ENCODE measurements around the gene CALR.
"Not testable (repeated sequence)": the region's sequence is repeated elsewhere in the genome, so short reads cannot be mapped to it uniquely, and the experiment has no call there.

CALR gene

DNA sequence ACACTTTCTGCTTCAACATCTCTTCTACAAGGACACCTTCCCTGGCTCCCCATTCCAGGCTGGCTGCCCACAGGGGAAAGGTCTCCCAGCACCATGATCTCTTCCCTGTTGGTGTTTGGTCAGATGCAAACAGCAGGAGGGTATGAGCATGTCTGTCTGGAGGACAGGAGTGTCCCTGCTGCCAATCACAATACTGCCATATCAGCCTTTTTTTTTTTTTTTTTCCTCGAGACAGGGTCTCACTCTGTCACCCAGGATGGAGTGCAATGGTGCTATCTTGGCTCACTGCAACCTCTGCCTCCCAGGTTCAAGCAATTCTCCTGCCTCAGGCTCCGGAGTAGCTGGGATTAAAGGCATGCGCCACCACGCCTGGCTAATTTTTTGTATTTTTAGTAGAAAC, 22.5 kb upstream of the CALR start:
- POLR2A ChIA-PET; CTCF ChIA-PET; DNase-seq (ENCODE audit: extremely low spot score): not testable (repeated sequence)
- TF ChIP-seq, protein P1, sequence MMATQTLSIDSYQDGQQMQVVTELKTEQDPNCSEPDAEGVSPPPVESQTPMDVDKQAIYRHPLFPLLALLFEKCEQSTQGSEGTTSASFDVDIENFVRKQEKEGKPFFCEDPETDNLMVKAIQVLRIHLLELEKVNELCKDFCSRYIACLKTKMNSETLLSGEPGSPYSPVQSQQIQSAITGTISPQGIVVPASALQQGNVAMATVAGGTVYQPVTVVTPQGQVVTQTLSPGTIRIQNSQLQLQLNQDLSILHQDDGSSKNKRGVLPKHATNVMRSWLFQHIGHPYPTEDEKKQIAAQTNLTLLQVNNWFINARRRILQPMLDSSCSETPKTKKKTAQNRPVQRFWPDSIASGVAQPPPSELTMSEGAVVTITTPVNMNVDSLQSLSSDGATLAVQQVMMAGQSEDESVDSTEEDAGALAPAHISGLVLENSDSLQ (IDR thresholded peaks at IDR 0.05): 0 out of 2 replicates have a peak, but pooled peaks have one; percentile 28

DNA sequence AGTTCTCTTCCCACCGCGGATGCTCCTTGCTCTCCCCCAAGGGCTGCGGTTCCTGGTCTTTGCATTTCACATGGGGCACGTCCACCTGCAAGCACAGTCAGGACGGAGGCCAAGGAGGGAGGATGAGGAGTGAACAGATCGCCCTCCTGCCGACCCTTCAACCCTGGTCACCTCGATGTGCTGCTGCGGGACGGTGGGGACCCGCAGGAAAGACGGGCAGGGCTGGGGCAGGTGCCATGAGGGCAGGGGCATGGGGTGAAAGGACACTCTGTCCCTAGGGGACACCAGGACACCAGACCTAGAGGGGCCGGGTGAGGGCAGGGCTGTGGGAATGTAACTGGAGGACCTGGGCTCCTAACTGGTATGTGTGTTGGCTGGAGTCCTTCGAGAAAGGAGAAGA, 20.2 kb upstream of the CALR start:
- DNase-seq (ENCODE audit: extremely low spot score): no peak
- TF ChIP-seq TARDBP (IDR thresholded peaks at IDR 0.05) (no peak), FOXM1 (IDR thresholded peaks at IDR 0.05; ENCODE audit: borderline replicate concordance) (no peak), ZNF384 (IDR thresholded peaks at IDR 0.05) (no peak), ARNT (IDR thresholded peaks at IDR 0.05) (no peak), SUZ12 (IDR thresholded peaks at IDR 0.05) (no peak), FOXK2 (IDR thresholded peaks at IDR 0.05) (no peak), SP1 (IDR thresholded peaks at IDR 0.05) (no peak), CTBP1 (IDR thresholded peaks at IDR 0.05; ENCODE audit: borderline replicate concordance) (no peak), FOXA1 (IDR thresholded peaks at IDR 0.05) (no peak), NFRKB (IDR thresholded peaks at IDR 0.05) (no peak), LEF1 (IDR thresholded peaks at IDR 0.05; ENCODE audit: borderline replicate concordance) (no peak), L3MBTL2 (conservative IDR thresholded peaks at IDR 0.05) (no peak), HDGF (IDR thresholded peaks at IDR 0.05; ENCODE audit: borderline replicate concordance) (no peak), ELF4 (IDR thresholded peaks at IDR 0.05) (no peak), BHLHE40 (IDR thresholded peaks at IDR 0.05; ENCODE audit: borderline replicate concordance) (no peak)
- TF ChIP-seq, protein P1 (IDR thresholded peaks at IDR 0.05): no peak
- POLR2A ChIA-PET: no interaction called here
- CTCF ChIA-PET: interaction anchor here (0.5 kb wide), 1 partner anchor 49 kb away, joined by 3 read pairs; no protein-coding TSS in a partner anchor

DNA sequence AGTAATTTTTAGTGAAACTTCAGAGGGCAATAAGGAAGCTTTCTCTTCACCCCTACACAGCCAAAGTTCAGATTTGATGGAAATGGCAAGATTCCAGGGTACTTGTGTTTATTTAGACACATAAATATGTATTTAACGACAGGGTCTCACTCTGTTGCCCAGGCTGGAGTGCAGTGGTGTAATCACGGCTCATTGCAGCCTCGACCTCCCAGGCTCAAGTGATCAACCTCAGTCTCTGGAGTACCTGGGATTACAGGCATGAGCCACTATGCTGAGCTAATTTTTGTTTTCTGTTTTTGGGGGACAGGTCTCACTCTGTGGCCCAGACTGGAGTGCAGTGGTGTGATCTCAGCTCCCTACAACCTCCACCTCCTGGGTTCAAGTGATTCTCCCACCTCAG, 17.4 kb upstream of the CALR start:
- ChIA-PET POLR2A (interaction anchor here (0.9 to 3.3 kb wide), 4 partner anchors 9 to 30 kb away, joined by 3 to 12 read pairs (median 8); partner anchors contain the start of genes CALR, FARSA and GCDH), CTCF (no interaction called here)
- DNase-seq (ENCODE audit: extremely low spot score): no peak
- TF ChIP-seq SUZ12 (IDR thresholded peaks at IDR 0.05) (no peak), ARNT (IDR thresholded peaks at IDR 0.05) (no peak), TARDBP (IDR thresholded peaks at IDR 0.05) (no peak), SP1 (IDR thresholded peaks at IDR 0.05) (no peak), NFRKB (IDR thresholded peaks at IDR 0.05) (no peak), ZNF384 (IDR thresholded peaks at IDR 0.05) (no peak), LEF1 (IDR thresholded peaks at IDR 0.05; ENCODE audit: borderline replicate concordance) (no peak), L3MBTL2 (conservative IDR thresholded peaks at IDR 0.05) (no peak), HDGF (IDR thresholded peaks at IDR 0.05; ENCODE audit: borderline replicate concordance) (no peak), FOXM1 (IDR thresholded peaks at IDR 0.05; ENCODE audit: borderline replicate concordance) (no peak), FOXA1 (IDR thresholded peaks at IDR 0.05) (no peak), FOXK2 (IDR thresholded peaks at IDR 0.05) (no peak), BHLHE40 (IDR thresholded peaks at IDR 0.05; ENCODE audit: borderline replicate concordance) (no peak), ELF4 (IDR thresholded peaks at IDR 0.05) (no peak)
- TF ChIP-seq, protein P1 (IDR thresholded peaks at IDR 0.05): no peak

DNA sequence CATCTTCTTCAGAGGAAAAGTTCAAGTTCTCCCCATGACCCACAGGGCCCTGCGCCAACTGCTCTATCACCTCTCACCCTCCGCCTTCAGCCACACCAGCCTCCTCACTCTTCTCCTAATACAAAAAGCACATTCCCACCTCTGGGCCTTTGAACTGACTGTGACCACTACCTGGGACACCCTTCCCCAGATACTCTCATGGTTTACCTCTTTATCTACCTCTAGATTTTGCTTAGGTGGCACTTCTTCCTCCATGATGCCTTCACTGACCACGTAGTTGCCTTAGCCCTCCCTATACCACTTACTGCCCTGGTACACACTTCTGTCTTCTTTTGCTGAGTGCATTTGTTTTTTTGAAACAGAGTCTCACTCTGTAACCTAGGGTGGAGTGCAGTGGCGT, 15.4 kb upstream of the CALR start:
- CTCF ChIA-PET: no interaction called here
- POLR2A ChIA-PET: interaction anchor here (0.6 to 2.5 kb wide), 2 partner anchors 10 to 11 kb away, joined by 3 to 7 read pairs; partner anchors contain the start of gene FARSA
- no peak for DNase-seq (ENCODE audit: extremely low spot score)
- TF ChIP-seq LEF1 (IDR thresholded peaks at IDR 0.05; ENCODE audit: borderline replicate concordance): no peak
- no peak for TF ChIP-seq FOXA1 (IDR thresholded peaks at IDR 0.05)
- no peak for TF ChIP-seq TARDBP (IDR thresholded peaks at IDR 0.05)
- TF ChIP-seq ZNF384 (IDR thresholded peaks at IDR 0.05): no peak
- TF ChIP-seq L3MBTL2 (conservative IDR thresholded peaks at IDR 0.05): no peak
- TF ChIP-seq SUZ12 (IDR thresholded peaks at IDR 0.05): no peak
- TF ChIP-seq, protein P1 (IDR thresholded peaks at IDR 0.05): no peak
- TF ChIP-seq HDGF (IDR thresholded peaks at IDR 0.05; ENCODE audit: borderline replicate concordance): no peak
- TF ChIP-seq NFRKB (IDR thresholded peaks at IDR 0.05): no peak
- TF ChIP-seq BHLHE40 (IDR thresholded peaks at IDR 0.05; ENCODE audit: borderline replicate concordance): no peak
- TF ChIP-seq FOXM1 (IDR thresholded peaks at IDR 0.05; ENCODE audit: borderline replicate concordance): no peak
- TF ChIP-seq ELF4 (IDR thresholded peaks at IDR 0.05): no peak
- no peak for TF ChIP-seq ARNT (IDR thresholded peaks at IDR 0.05)
- TF ChIP-seq CTBP1 (IDR thresholded peaks at IDR 0.05; ENCODE audit: borderline replicate concordance): no peak
- TF ChIP-seq FOXK2 (IDR thresholded peaks at IDR 0.05): no peak
- no peak for TF ChIP-seq SP1 (IDR thresholded peaks at IDR 0.05)

DNA sequence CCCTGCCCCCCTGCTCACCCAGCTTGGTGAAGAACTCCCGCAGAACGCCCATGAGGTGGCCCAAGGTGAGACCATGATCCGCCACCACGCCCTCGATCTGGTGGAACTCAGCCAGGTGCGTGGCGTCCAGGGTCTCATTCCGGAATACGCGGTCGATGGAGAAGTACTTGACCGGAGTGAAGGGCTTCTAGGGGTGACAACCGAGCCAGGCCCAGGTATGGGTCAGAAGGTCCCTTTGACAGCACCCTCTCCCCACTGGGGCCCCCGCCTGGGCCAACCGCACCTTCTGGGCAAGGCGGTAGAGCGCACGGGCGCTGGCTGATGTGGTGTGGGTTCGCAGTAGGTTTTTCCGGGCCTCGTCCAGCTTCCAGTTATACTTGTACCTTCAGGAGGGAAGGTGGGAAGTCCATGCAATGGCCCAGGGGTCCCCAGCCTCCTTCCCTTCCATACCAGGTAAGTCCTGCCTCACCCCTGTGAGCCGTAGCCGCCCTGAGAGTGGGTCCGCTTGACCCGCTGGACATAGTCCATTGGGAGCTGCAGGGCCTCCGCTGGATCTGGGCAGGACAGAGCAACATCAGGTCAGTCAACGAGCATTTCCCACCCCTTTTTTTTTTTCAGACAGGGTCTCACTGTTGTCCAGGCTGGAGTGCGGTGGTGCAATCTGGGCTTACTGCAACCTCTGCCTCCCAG, 13.6 kb upstream of the CALR start:
- ChIA-PET CTCF (no interaction called here), POLR2A (interaction anchor here (2.5 kb wide), 1 partner anchor 9 kb away, joined by 7 read pairs; the partner anchor contains the start of gene FARSA)
- TF ChIP-seq L3MBTL2 (conservative IDR thresholded peaks at IDR 0.05) (no peak), LEF1 (IDR thresholded peaks at IDR 0.05; ENCODE audit: borderline replicate concordance) (no peak), FOXA1 (IDR thresholded peaks at IDR 0.05) (no peak), HDGF (IDR thresholded peaks at IDR 0.05; ENCODE audit: borderline replicate concordance) (no peak), SP1 (IDR thresholded peaks at IDR 0.05) (no peak), TARDBP (IDR thresholded peaks at IDR 0.05) (no peak), CTBP1 (IDR thresholded peaks at IDR 0.05; ENCODE audit: borderline replicate concordance) (no peak), FOXM1 (IDR thresholded peaks at IDR 0.05; ENCODE audit: borderline replicate concordance) (no peak), ELF4 (IDR thresholded peaks at IDR 0.05) (no peak), ZNF384 (IDR thresholded peaks at IDR 0.05) (no peak), BHLHE40 (IDR thresholded peaks at IDR 0.05; ENCODE audit: borderline replicate concordance) (no peak), FOXK2 (IDR thresholded peaks at IDR 0.05) (no peak), ARNT (IDR thresholded peaks at IDR 0.05) (no peak), NFRKB (IDR thresholded peaks at IDR 0.05) (no peak), SUZ12 (IDR thresholded peaks at IDR 0.05) (no peak)
- TF ChIP-seq, protein P1 (IDR thresholded peaks at IDR 0.05): no peak
- no peak for DNase-seq (ENCODE audit: extremely low spot score)
